ENCODE data around the gene TOP2A. TPM values are rescaled to one million over a fixed set of nuclear protein-coding genes. Genes with fewer than 3 reads are reported as not detected.
"Not testable (repeated sequence)": the region's sequence is repeated elsewhere in the genome, so short reads cannot be mapped to it uniquely, and the experiment has no call there.

TOP2A gene
- polyA plus RNA-seq, 4 donors = 157 to 182 (median 167) TPM

GRCh38 chr17:40377832-40378231, 39.9 kb downstream of the TOP2A start:
- no peak for DNase-seq (ENCODE audit: low read depth in 4 of 4, low spot score in 2 of 4)

- DNase-seq (ENCODE audit: low read depth in 4 of 4, low spot score in 2 of 4) = not testable (repeated sequence)
Measured at GRCh38 chr17:40376541-40376940, 41.2 kb downstream of the TOP2A start.

- not testable (repeated sequence) for DNase-seq (ENCODE audit: low read depth in 4 of 4, low spot score in 2 of 4)
Measured at GRCh38 chr17:40375786-40376185, 41.9 kb downstream of the TOP2A start.

GRCh38 chr17:40374821-40375498, 42.7 kb downstream of the TOP2A start:
- no peak for DNase-seq (ENCODE audit: low read depth in 4 of 4, low spot score in 2 of 4)

- no peak for DNase-seq (ENCODE audit: low read depth in 4 of 4, low spot score in 2 of 4)
Measured at GRCh38 chr17:40373999-40374398, 43.7 kb downstream of the TOP2A start.

GRCh38 chr17:40373324-40373723, 44.4 kb downstream of the TOP2A start:
- DNase-seq (ENCODE audit: low read depth in 4 of 4, low spot score in 2 of 4) = no peak

- not testable (repeated sequence) for DNase-seq (ENCODE audit: low read depth in 4 of 4, low spot score in 2 of 4)
Measured at GRCh38 chr17:40372644-40373043, 45.1 kb downstream of the TOP2A start.

GRCh38 chr17:40372031-40372430, 45.7 kb downstream of the TOP2A start:
- no peak for DNase-seq (ENCODE audit: low read depth in 4 of 4, low spot score in 2 of 4)

- no peak for DNase-seq (ENCODE audit: low read depth in 4 of 4, low spot score in 2 of 4)
Measured at GRCh38 chr17:40371261-40371929, 46.3 kb downstream of the TOP2A start.

GRCh38 chr17:40369923-40370322, 47.8 kb downstream of the TOP2A start:
- DNase-seq (ENCODE audit: low read depth in 4 of 4, low spot score in 2 of 4) = no peak

- not testable (repeated sequence) for DNase-seq (ENCODE audit: low read depth in 4 of 4, low spot score in 2 of 4)
Measured at GRCh38 chr17:40367728-40368127, 50.0 kb downstream of the TOP2A start.

GRCh38 chr17:40366861-40367518, 50.7 kb downstream of the TOP2A start:
- no peak for DNase-seq (ENCODE audit: low read depth in 4 of 4, low spot score in 2 of 4)

GRCh38 chr17:40366076-40366860, 51.4 kb downstream of the TOP2A start:
- no peak for DNase-seq (ENCODE audit: low read depth in 4 of 4, low spot score in 2 of 4)

- no peak for DNase-seq (ENCODE audit: low read depth in 4 of 4, low spot score in 2 of 4)
Measured at GRCh38 chr17:40364906-40365305, 52.8 kb downstream of the TOP2A start.

GRCh38 chr17:40364121-40364861, 53.4 kb downstream of the TOP2A start, which contains the start of gene GJD3:
GJD3 (minus strand) TSS chr17:40364737; CDS start chr17:40363815, 922 bp downstream.
- DNase-seq (ENCODE audit: low read depth in 4 of 4, low spot score in 2 of 4) = no peak

GRCh38 chr17:40363111-40363827, 54.4 kb downstream of the TOP2A start:
- DNase-seq (ENCODE audit: low read depth in 4 of 4, low spot score in 2 of 4) = no peak

- no peak for DNase-seq (ENCODE audit: low read depth in 4 of 4, low spot score in 2 of 4)
Measured at GRCh38 chr17:40362696-40363110, 55.0 kb downstream of the TOP2A start.

GRCh38 chr17:40361925-40362695, 55.6 kb downstream of the TOP2A start:
- DNase-seq (ENCODE audit: low read depth in 4 of 4, low spot score in 2 of 4) = no peak

Measured in left renal cortex interstitium (tissue), 4 donors.